SJSA1 (cell line): ENCODE measurements around the gene ZNF773. TPM values are rescaled to one million over a fixed set of nuclear protein-coding genes. Genes with fewer than 3 reads are reported as not detected.
A peak's percentile ranks its signal among the peaks of the same experiment; 100 is the strongest.
"Not testable (repeated sequence)": the region's sequence is repeated elsewhere in the genome, so short reads cannot be mapped to it uniquely, and the experiment has no call there.

ENCODE experiments used
- DNase-seq, 2 experiments: peaks; one replicate each; pipeline ENCODE4 v3.0.0-alpha.2; 2015 to 2020; ENCODE audit warnings: low spot score in 2 of 2, low read depth in 1 of 2
- H3K27ac ChIP-seq: fragments of 250-450 bp; sonication (Bioruptor Pico); 2 replicates; pipeline ENCODE4 v1.5.1; 2020; ENCODE audit warnings: mild to moderate bottlenecking, moderate library complexity
- H3K27me3 ChIP-seq: fragments of 250-450 bp; sonication (Bioruptor Pico); replicated peaks from 2 replicates; pipeline ENCODE4 v1.5.1; 2020; ENCODE audit warnings: mild to moderate bottlenecking, moderate library complexity
- H3K36me3 ChIP-seq: fragments of 250-450 bp; sonication (Bioruptor Pico); 2 replicates; pipeline ENCODE4 v1.5.1; 2020; ENCODE audit warnings: mild to moderate bottlenecking
- H3K4me1 ChIP-seq: fragments of 250-450 bp; sonication (Bioruptor Pico); replicated peaks from 2 replicates; pipeline ENCODE4 v1.6.1; 2021; ENCODE audit warnings: mild to moderate bottlenecking
- H3K4me3 ChIP-seq: fragments of 250-450 bp; sonication (Bioruptor Pico); 2 replicates; pipeline ENCODE4 v1.5.1; 2020; ENCODE audit warnings: mild to moderate bottlenecking
- H3K9me3 ChIP-seq: fragments of 250-450 bp; sonication (Bioruptor Pico); replicated peaks from 2 replicates; pipeline ENCODE4 v1.5.1; 2020; ENCODE audit warnings: mild to moderate bottlenecking
- total RNA-seq: library from RNA; depleted of rRNA; stranded (reverse); fragments of >200 nt; shearing (Covaris generic); gene quantifications from 2 replicates; pipeline ENCODE4 v1.2.3, GENCODE V29; 2014; rRNA removed

The ZNF773 gene
- total RNA-seq: 8.7 and 13.1 TPM in 2 replicates

DNA sequence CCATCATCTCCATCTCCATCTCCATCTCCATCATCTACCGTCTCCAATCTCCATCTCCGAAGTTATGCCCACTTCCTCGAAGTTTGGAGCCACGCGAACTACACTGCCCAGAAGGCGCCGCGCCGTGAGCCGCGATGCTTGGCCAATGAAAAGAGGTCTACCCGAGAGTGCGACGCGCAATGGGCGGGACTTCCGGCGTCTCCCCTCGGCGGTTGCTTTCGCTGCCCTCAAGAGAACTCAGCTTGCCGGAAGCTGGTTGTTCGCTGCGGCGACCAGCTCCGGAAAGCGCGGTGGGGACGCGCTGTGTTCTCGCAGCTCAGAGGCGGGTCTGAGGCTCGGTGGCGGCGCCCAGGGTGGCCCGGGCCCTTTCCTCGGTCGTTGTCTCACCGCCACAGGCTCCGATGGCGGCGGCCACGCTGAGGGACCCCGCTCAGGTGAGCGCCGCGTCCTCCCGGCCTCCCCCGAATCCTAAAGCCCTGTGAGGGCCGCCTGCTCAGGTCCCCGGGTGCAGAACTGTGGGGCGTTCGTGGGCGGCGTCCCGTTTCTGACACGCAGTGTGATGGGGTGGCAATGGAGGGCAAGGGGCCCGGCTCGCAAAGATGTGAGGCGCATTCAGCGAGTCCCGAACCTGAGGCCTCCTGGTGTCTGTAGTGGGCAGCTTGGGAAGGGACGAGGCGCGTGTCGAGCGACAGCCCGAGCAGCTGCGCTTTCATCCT is at the start of gene ZNF773:
ZNF773 (plus strand) TSS at position 259 of the 716 bp plus-strand sequence; CDS start at position 402, 143 bp downstream.
- H3K27me3 ChIP-seq: not testable (repeated sequence)

DNA sequence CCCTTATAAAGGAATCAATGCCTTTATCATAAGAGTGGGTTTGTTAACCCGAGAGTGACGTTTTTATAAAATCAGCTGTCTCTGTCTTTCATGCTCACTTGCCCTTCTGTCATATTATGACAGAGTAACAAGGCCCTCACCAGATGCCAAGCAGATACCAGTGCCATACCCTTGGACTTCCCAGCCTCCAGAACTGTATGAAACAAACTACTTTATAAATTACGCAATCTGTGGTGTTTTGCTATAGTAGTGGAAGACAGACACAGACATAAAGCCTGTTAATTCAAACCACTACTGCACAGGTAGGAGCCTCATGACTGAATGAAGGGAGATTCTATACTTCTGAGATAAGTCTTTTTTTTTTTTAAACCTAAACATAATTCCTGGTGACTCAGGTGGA is 47.4 kb upstream of the ZNF773 start:
- Histone ChIP-seq H3K4me1 (no peaks in the 10 kb centered on the region), H3K36me3 (0 out of 2 replicates have a peak, but pooled peaks cover 3% of the 10 kb centered on the region), H3K9me3 (peaks cover 10% of the 10 kb centered on the region), H3K4me3 (no peak overlapping the region), H3K27me3 (no peaks in the 10 kb centered on the region), H3K27ac (no peak overlapping the region)
- DNase-seq: no peak

More for the DNA sequence above, at the start of gene ZNF773:
- peaks cover 16% of the 10 kb centered on the region for H3K9me3 ChIP-seq
- not testable (repeated sequence) for H3K4me1 ChIP-seq
- H3K4me3 ChIP-seq: peak within 1 kb of the TSS; percentile 75
- DNase-seq: peak; percentile 81 to 95
- H3K27ac ChIP-seq: peak within 1 kb of the TSS; percentile 65
- H3K36me3 ChIP-seq: peaks cover 30% of the 10 kb centered on the region

- peak in 1 of 2 experiments; percentile 11 for DNase-seq
- peaks cover 3% of the 10 kb centered on the region; the same call in 1 of the 2 replicates for H3K36me3 ChIP-seq
- no peaks in the 10 kb centered on the region for H3K27me3 ChIP-seq
- H3K4me1 ChIP-seq: no peaks in the 10 kb centered on the region
- H3K4me3 ChIP-seq: no peak overlapping the region
- H3K9me3 ChIP-seq: peaks cover 20% of the 10 kb centered on the region
- H3K27ac ChIP-seq: no peak overlapping the region
These were observed 33.9 kb upstream of the ZNF773 start for GRCh38 chr19:57465680-57466381.

- H3K27me3 ChIP-seq: no peaks in the 10 kb centered on the region
- no peak overlapping the region for H3K4me3 ChIP-seq
These were observed 33.2 kb upstream of the ZNF773 start for GRCh38 chr19:57466489-57466888.

DNA sequence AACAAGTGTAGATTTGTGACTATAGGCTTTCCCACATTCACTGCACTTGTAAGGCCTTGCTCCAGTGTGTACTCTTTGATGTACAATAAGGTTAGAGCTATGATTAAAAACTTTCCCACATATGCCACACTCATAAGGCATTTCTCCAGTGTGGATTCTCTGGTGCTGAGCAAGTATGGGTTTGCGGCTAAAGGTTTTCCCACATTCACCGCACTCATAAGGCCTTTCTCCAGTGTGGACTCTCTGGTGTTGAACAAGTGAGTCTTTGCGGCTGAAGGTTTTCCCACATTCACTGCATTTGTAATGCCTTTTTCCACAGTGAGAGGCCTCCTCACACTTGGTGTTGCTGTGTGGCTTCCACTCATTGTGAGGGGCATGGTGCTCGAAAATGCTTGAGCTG is 26.1 kb upstream of the ZNF773 start:
- Histone ChIP-seq H3K9me3 (peaks cover 43% of the 10 kb centered on the region), H3K27me3 (no peaks in the 10 kb centered on the region), H3K4me3 (no peak overlapping the region), H3K27ac (no peak overlapping the region), H3K36me3 (peaks cover 50% of the 10 kb centered on the region), H3K4me1 (0 out of 2 replicates have a peak, but pooled peaks cover 3% of the 10 kb centered on the region)
- no peak for DNase-seq

More at GRCh38 chr19:57466489-57466888, 33.2 kb upstream of the ZNF773 start:
- Histone ChIP-seq H3K36me3 (peaks cover 3% of the 10 kb centered on the region; the same call in 1 of the 2 replicates), H3K4me1 (no peaks in the 10 kb centered on the region), H3K27ac (no peak overlapping the region), H3K9me3 (peaks cover 20% of the 10 kb centered on the region)
- DNase-seq: no peak

DNA sequence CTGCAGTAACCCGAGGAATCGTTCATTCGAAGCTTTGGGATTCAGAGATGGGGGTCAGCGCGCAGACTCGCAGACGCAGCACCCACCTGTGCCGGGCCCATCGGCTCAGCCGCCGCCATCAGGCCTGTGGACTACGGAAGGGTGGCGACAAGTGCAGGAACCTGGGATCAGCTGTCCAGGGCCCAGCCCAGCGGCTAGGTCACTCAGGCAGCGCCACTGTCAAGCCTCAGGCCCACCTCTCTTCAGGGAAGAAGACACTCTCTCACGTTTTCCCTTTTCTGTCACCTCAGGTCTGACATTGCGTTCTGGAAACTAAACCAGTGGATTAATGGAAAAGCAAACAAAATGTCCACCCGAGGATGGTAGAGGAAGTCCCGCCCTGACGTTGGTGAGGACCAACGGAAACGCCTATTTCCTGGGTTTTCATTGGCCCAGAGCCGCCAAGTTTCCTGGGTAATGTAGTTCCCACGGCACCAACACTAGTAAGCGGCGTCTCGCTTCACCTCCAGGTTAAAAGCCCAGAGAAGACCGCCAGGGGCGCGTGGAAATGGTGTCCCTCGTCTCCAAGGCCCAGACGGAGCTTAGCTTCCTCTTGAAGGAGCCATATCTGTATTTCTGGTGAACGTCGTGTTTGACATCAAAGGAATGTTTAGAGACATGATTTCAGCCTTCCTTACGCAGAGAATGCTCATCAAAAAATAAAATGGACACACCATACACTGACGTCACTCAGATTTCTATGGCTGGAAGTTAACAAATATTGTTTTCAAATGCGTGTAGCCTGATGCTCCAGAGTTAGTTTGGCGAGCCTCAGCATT is 22.3 kb upstream of the ZNF773 start, which contains the start of gene ZNF772:
ZNF772 (minus strand) TSS at position 376 of the 818 bp plus-strand sequence; CDS start at position 119, 257 bp downstream.
- Histone ChIP-seq H3K36me3 (peaks cover 42% of the 10 kb centered on the region), H3K9me3 (peaks cover 36% of the 10 kb centered on the region), H3K27me3 (no peaks in the 10 kb centered on the region), H3K27ac (no peak within 1 kb of the TSS), H3K4me3 (peak within 1 kb of the TSS; percentile 50), H3K4me1 (0 out of 2 replicates have a peak, but pooled peaks cover 3% of the 10 kb centered on the region)
- DNase-seq: peak; percentile 68 to 86

DNA sequence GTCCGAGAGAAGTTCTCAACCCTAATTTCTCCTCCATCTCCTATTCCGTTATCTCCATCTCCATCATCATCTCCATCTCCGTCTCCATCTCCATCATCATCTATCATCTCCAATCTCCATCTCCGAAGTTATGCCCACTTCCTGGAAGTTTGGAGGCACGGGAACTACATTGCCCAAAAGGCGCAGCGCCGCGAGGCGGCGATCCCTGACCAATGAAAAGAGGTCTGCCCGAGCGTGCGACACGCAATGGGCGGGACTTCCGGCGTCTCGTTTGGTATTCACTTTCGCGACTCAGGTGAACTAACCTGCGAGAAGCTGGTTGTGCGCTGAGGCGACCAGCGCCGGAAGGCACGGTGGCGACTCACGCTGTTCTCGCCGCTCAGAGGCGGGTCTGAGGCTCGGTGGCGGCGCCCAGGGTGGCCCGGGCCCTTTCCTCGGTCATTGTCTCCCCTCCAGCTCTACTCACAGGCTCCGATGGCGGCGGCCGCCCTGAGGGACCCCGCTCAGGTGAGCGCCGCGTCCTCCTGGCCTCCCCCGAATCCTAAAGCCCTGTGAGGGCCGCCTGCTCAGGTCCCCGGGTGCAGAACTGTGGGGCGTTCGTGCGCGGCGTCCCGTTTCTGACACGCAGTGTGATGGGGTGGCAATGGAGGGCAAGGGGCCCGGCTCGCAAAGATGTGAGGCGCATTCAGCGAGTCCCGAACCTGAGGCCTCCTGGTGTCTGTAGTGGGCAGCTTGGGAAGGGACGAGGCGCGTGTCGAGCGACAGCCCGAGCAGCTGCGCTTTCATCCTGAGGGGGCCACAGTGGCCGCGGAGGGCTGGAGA is 12.1 kb upstream of the ZNF773 start, which contains the start of gene ZNF419:
ZNF419 (plus strand) TSS at position 274 of the 822 bp plus-strand sequence; CDS start at position 475, 201 bp downstream.
- H3K4me3 ChIP-seq: peak within 1 kb of the TSS; percentile 85
- H3K27ac ChIP-seq: peak within 1 kb of the TSS; percentile 5; the same call in 1 of the 2 replicates
- H3K9me3 ChIP-seq, H3K4me1 ChIP-seq, H3K36me3 ChIP-seq, H3K27me3 ChIP-seq: not testable (repeated sequence)
- DNase-seq: peak; percentile 70 to 86

DNA sequence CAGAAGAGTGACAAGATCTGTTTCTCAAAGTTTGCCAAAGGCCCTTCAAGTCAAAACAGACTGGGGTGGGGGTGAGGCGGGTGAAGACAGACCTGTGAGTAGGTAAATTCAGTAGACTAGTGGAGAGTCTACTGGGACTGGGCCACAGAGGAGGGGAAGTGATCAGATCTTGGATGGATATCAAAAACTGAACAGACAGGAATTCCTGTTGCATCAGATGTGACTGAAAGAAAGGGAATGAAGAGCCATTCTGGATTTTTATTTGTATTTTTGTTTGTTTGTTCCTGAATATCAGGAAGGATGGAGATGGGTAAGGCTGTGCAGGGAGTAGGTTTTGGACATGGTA is 11.5 kb upstream of the ZNF773 start:
- DNase-seq, H3K4me3 ChIP-seq, H3K27me3 ChIP-seq, H3K4me1 ChIP-seq, H3K9me3 ChIP-seq, H3K27ac ChIP-seq: not testable (repeated sequence)
- H3K36me3 ChIP-seq: peaks cover 11% of the 10 kb centered on the region

DNA sequence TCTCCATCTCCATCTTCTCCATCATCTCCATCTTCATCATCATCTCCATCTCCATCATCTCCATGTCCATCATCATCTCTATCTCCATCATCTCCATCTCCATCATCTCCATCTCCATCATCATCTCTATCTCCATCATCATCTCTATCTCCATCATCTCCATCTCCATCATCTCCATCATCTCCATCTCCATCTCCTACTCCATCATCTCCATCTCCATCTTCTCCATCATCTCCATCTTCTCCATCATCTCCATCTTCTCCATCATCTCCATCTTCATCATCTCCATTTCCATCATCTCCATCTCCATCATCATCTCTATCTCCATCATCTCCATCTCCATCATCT is 432 bp upstream of the ZNF773 start:
- peaks cover 28% of the 10 kb centered on the region for H3K36me3 ChIP-seq
- H3K9me3 ChIP-seq: peaks cover 16% of the 10 kb centered on the region
- not testable (repeated sequence) for DNase-seq, H3K4me1 ChIP-seq, H3K4me3 ChIP-seq, H3K27me3 ChIP-seq, H3K27ac ChIP-seq

- not testable (repeated sequence) for H3K27ac ChIP-seq, DNase-seq, H3K27me3 ChIP-seq, H3K4me1 ChIP-seq
- Histone ChIP-seq H3K4me3 (peak overlapping the region; percentile 11; the same call in 1 of the 2 replicates), H3K36me3 (peaks cover 30% of the 10 kb centered on the region), H3K9me3 (peaks cover 16% of the 10 kb centered on the region)
These were observed 662 bp downstream of the ZNF773 start for GRCh38 chr19:57500400-57500799.

DNA sequence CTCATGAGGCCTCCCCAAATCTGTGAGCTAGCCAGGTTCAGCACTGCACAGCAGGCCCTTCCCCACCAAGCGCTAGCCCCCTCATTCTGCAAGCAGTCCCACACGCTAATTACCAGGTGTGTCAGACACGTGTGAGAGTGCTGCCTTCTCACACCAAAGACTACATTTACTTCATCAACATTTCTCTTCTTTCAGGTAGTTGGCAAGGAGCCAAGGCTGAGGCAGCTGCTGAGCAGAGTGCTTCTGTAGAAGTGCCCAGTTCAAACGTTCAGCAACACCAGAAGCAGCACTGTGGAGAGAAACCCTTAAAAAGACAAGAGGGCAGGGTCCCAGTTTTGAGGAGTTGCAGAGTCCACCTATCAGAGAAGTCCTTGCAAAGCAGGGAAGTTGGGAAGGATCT is 6.4 kb downstream of the ZNF773 start:
- peaks cover 10% of the 10 kb centered on the region for H3K9me3 ChIP-seq

DNA sequence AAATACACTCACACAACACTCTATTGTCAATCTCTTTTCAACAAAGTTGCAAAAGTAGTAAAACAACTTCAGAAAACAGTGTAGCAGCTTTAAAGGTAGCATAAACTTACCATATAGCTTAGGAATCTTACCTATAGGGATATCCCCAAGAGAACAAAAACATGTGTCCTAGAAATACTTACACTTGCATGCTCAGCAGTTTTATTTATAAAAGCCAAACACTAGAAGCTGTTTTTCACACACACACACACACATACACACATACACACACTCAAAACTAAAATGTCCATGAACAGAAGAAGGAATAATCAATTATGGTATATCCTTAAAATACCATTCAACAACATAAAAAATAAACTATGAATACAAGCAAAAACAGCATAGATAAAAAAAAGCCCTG is 11.7 kb downstream of the ZNF773 start:
- no peaks in the 10 kb centered on the region for H3K27me3 ChIP-seq
- H3K9me3 ChIP-seq: peaks cover 23% of the 10 kb centered on the region
- no peaks in the 10 kb centered on the region for H3K4me1 ChIP-seq
- H3K4me3 ChIP-seq: no peak overlapping the region
- no peak overlapping the region for H3K27ac ChIP-seq
- no peak for DNase-seq
- H3K36me3 ChIP-seq: peaks cover 19% of the 10 kb centered on the region

More for the DNA sequence above, 6.4 kb downstream of the ZNF773 start:
- Histone ChIP-seq H3K36me3 (peaks cover 54% of the 10 kb centered on the region), H3K4me1 (no peaks in the 10 kb centered on the region), H3K27me3 (no peaks in the 10 kb centered on the region), H3K4me3 (no peak overlapping the region), H3K27ac (no peak overlapping the region)
- no peak for DNase-seq

GRCh38 chr19:57512845-57513244 is 13.1 kb downstream of the ZNF773 start:
- DNase-seq: no peak
- Histone ChIP-seq H3K36me3 (peaks cover 8% of the 10 kb centered on the region), H3K27me3 (no peaks in the 10 kb centered on the region), H3K4me3 (no peak overlapping the region), H3K9me3 (peaks cover 23% of the 10 kb centered on the region), H3K27ac (no peak overlapping the region), H3K4me1 (no peaks in the 10 kb centered on the region)
